ENCODE measurements around the gene C16orf95. TPM values are rescaled to one million over a fixed set of nuclear protein-coding genes. Genes with fewer than 3 reads are reported as not detected.
A peak's percentile ranks its signal among the peaks of the same experiment; 100 is the strongest.
"Not testable (repeated sequence)": the region's sequence is repeated elsewhere in the genome, so short reads cannot be mapped to it uniquely, and the experiment has no call there.

Gene C16orf95
- polyA plus RNA-seq, 3 donors, result 5.3 to 5.4 (median 5.4) TPM

DNA sequence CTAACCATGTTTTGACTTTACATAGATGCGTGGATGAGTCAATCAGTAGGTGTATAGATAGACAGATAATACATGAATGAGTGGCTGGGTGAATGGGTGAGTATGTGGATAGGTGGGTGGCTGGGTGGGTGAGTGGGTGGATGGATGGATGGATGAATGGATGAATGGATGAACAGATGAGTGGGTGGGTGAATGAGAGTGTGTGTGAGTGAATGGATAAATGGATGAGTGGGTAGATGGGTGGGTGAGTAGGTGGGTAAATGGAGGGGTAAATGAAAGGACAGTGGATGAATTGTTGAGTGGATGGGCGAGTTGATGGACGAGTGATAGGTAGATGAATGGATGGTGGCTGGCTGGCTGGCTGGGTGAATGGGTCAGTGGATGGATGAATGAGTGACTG lies 23.2 kb downstream of the C16orf95 start:
- DNase-seq, result no peak

DNA sequence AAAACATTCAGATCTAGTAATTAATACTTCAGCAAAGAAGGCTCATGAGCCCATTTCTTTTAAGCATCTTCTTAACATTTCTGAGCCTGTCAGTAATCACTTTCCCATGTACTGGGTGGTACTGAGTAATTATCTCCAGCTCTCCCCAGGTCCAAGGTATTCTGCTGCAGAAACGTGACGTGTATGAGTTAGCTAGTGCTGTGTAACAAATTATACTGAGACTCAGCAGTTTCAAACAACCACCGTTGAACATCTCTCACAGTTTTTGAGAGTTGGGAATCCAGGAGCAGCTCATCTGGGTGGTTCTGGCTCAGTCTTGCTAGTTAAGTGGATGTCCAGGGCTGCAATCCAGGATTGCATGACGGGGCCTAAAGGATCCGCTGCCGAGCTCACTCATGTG lies 25.2 kb downstream of the C16orf95 start:
- DNase-seq, result no peak

- DNase-seq, result no peak
Measured at GRCh38 chr16:87288753-87289362, 28.3 kb downstream of the C16orf95 start.

- DNase-seq, result no peak
Measured at GRCh38 chr16:87286839-87287626, 30.2 kb downstream of the C16orf95 start.

GRCh38 chr16:87284183-87284582 lies 33.0 kb downstream of the C16orf95 start:
- DNase-seq, result no peak

DNA sequence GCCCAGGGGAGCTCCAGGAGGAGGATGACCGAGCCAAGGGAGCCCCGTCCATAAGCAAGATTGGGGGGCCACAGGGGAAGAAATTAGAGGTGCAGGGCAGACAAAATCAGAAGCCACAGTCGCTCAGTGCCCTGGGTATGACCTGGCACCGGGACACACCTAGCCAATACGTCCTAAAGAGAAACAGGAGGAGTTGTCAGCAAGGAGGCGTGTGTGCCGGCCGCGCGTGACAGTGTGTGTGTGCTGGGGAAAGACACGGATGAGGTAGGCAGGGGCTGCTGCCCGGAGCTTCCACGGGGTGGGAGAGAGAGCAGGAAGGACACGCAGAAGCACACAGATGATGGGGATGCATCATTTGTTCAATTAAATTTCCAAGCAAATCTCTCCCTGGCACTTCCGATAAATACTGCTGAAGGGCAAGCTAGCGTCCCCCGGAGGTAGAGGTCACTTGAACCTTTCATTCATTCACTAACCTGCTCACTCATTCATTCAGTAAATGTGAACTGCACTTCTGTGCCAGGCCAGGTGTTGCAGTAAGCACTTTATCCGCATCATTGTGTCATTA lies 38.0 kb downstream of the C16orf95 start:
- no peak for DNase-seq

GRCh38 chr16:87278191-87279093 lies 38.8 kb downstream of the C16orf95 start:
- peak; percentile 83 for DNase-seq

DNA sequence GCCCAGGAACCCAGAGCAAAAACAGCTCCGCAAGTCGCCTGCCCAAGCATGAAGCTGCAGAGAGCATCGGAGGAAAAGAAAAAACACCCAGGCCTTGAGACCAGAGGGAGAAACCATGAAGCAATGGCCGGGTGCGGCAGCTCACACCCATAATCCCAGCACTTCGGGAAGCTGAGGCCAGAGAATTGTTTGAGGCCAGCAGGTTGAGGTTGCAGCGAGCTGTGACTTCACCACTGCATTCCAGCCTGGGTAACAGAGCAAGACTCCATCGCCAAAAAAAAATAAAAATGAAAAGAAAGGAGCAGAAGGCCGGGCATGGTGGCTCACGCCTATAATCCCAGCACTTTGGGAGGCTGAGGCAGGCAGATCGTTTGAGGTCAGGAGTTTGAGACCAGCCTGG lies 40.3 kb downstream of the C16orf95 start:
- DNase-seq, result no peak

- DNase-seq, result peak; percentile 40
Measured at GRCh38 chr16:87276091-87276701, 41.0 kb downstream of the C16orf95 start.

- DNase-seq, result no peak
Measured at GRCh38 chr16:87274794-87275193, 42.4 kb downstream of the C16orf95 start.

DNA sequence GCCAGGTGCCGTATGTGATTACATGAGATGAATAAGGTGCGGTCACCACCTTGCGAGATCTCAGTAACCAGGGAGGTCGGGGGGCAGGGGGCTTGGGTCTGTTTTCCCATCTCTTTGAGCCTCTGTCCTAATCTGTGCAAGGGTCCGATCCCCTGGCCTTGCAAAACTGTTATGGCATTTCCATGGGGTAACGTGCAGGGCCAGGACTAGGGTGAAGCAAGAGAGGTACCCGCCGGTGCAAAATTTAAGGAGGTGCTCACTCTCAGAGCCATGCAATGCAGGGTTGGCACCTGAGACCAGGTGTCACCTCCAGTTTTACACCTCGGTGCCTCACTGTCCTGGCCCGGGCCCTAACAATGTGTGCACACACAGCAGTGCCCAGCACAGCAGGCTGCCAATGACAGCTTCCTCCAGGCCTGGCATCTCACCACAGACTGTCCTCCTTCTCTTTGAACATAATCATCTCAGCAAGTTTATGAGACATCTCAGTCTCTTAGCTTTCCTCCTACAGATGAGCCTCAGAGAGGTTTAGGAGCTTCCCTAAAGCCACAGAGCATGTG lies 43.6 kb downstream of the C16orf95 start:
- DNase-seq, result no peak

- DNase-seq, result no peak
Measured at GRCh38 chr16:87271256-87271655, 45.9 kb downstream of the C16orf95 start.

DNA sequence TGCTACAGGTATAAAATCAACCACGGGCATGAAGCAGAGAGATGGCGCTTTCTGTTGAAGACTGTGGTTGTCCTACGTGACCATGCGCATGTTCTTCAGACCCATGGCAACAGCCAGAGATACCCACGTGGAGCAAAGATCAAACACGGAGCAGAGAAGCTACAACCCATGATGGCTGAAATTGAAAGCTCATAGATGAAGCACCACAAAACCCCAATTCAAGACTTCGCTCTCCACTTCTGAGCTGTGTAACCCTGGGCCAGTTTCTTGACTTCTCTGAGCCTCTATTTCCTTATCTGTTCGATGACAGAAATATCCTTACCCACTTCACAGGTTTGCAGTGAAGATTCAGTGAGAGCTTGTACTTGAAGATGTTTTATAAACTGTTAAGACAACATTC lies 49.6 kb downstream of the C16orf95 start:
- no peak for DNase-seq

DNA sequence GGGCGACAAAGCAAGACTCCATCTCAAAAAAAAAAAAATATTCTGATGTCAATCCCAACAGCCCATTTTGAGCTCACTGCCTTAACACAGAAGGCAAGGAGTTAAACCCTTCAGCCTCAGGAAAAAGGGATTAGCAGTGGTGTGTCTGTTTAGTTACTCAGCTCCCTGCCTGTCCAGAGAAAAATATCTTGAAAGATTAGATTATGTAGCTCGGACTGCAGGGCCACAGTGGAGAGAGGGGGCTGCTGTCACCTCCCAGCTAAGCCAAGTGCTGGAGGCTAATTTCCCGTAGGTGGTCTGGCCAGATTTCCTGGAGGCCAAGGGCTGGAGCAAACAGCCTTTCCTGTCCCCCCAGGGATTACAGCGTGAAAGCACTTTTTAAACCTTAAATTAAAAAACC lies 50.3 kb downstream of the C16orf95 start:
- no peak for DNase-seq

- DNase-seq, result no peak
Measured at GRCh38 chr16:87265261-87265660, 51.9 kb downstream of the C16orf95 start.

- DNase-seq, result no peak
Measured at GRCh38 chr16:87264634-87265033, 52.6 kb downstream of the C16orf95 start.

- no peak for DNase-seq
Measured at GRCh38 chr16:87263418-87264052, 53.7 kb downstream of the C16orf95 start.

- DNase-seq, result no peak
Measured at GRCh38 chr16:87259431-87259830, 57.8 kb downstream of the C16orf95 start.

DNA sequence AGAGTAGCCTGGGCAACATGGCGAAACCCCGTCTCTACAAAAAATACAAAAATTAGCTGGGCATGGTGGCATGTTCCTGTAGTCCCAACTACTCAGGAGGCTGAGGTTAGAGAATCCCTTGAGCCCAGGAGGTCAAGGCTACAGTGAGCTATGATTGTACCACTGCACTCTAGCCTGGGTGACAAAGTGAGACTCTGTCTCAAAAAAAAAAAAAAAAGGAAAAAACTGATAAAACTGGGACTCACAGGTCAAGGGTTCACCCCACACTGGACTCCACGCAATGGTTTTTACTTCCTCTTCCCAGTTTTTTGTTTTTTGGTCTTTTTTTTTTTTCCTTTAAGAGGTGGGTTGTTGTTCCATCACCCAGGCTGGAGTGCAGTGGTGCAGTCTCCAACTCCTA lies 58.5 kb downstream of the C16orf95 start:
- not testable (repeated sequence) for DNase-seq

- no peak for DNase-seq
Measured at GRCh38 chr16:87255866-87256265, 61.3 kb downstream of the C16orf95 start.

GRCh38 chr16:87254734-87255133 lies 62.5 kb downstream of the C16orf95 start:
- DNase-seq, result no peak
